WTC11 (cell line): Measurements from ENCODE around the gene CHD9. TPM values are rescaled to one million over a fixed set of nuclear protein-coding genes. Genes with fewer than 3 reads are reported as not detected.

Source experiments
- ATAC-seq: fragments of 200-7000 bp; cut with Tn5 transposase; 2 replicates; pipeline ENCODE4 v1.10.0; 2021; ENCODE audit warnings: mild to moderate bottlenecking, moderate library complexity
- CTCF ChIA-PET: fragments of 300-600 bp; sonication (Branson Sonifier 250); formaldehyde crosslinking; loops from one replicate; lab custom pipeline; 2021; ENCODE audit warnings: antibody characterized with exemption; lab: Charles Lee
- POLR2A ChIA-PET: fragments of 350-600 bp; sonication (Branson Sonifier 250); formaldehyde crosslinking; loops from one replicate; lab custom pipeline; 2021; ENCODE audit warnings: antibody characterized with exemption; lab: Charles Lee
- DNase-seq: peaks from one replicate; pipeline ENCODE4 v3.0.0; 2021; ENCODE audit warnings: low spot score
- H3K27ac Mint-ChIP-seq: 2 replicates; pipeline ENCODE4 v1.8.0; 2021; ENCODE audit warnings: mixed read lengths
- H3K27me3 Mint-ChIP-seq: 2 replicates; pipeline ENCODE4 v1.8.0; 2021; ENCODE audit warnings: low read depth, mild to moderate bottlenecking, moderate library complexity, mixed read lengths
- H3K36me3 Mint-ChIP-seq: 2 replicates; pipeline ENCODE4 v1.8.0; 2021; ENCODE audit warnings: mixed read lengths
- H3K4me1 Mint-ChIP-seq: 2 replicates; pipeline ENCODE4 v1.8.0; 2022; ENCODE audit warnings: mixed read lengths
- H3K4me3 Mint-ChIP-seq: 2 replicates; pipeline ENCODE4 v1.8.0; 2021; ENCODE audit warnings: mild to moderate bottlenecking, moderate library complexity, mixed read lengths
- H3K9me3 Mint-ChIP-seq: 2 replicates; pipeline ENCODE4 v1.8.0; 2021; ENCODE audit warnings: mixed read lengths
- CREB1 ChIP-seq: sonication (generic); formaldehyde crosslinking; IDR thresholded peaks from 2 replicates; pipeline ENCODE4 v1.8.0; 2023; ENCODE audit warnings: mild to moderate bottlenecking, missing genetic modification reagents
- ELF4 ChIP-seq: sonication (generic); formaldehyde crosslinking; IDR thresholded peaks from 2 replicates; pipeline ENCODE4 v1.8.1; 2022; ENCODE audit warnings: low read depth, mild to moderate bottlenecking, moderate library complexity, missing genetic modification reagents
- EMX1 ChIP-seq: fragments of 250-450 bp; sonication (Bioruptor Pico); IDR thresholded peaks from 2 replicates; pipeline ENCODE4 v1.8.0; 2021; ENCODE audit warnings: mild to moderate bottlenecking
- ESRRA ChIP-seq: sonication (generic); formaldehyde crosslinking; IDR thresholded peaks from 2 replicates; pipeline ENCODE4 v1.8.1; 2022; ENCODE audit warnings: mild to moderate bottlenecking, missing genetic modification reagents, borderline replicate concordance
- FOXP1 ChIP-seq: sonication (generic); formaldehyde crosslinking; IDR thresholded peaks from 2 replicates; pipeline ENCODE4 v1.8.0; 2022; ENCODE audit warnings: missing genetic modification reagents, mild to moderate bottlenecking, moderate library complexity, borderline replicate concordance
- GRHL2 ChIP-seq: fragments of 250-450 bp; sonication (Bioruptor Pico); IDR thresholded peaks from 2 replicates; pipeline ENCODE4 v1.8.0; 2022; ENCODE audit warnings: mild to moderate bottlenecking, moderate library complexity; ENCODE audit not compliant: insufficient replicate concordance, severe bottlenecking
- GTF2I ChIP-seq: fragments of 250-450 bp; sonication (Bioruptor Pico); conservative IDR thresholded peaks from 2 replicates; pipeline ENCODE4 v1.4.0; 2021; ENCODE audit warnings: mild to moderate bottlenecking
- KAT7 ChIP-seq: sonication (generic); formaldehyde crosslinking; IDR thresholded peaks from 2 replicates; pipeline ENCODE4 v1.8.1; 2023; ENCODE audit warnings: missing genetic modification reagents, mild to moderate bottlenecking, borderline replicate concordance
- MXD4 ChIP-seq: fragments of 250-450 bp; sonication (Bioruptor Pico); IDR thresholded peaks from 2 replicates; pipeline ENCODE4 v1.8.0; 2021; ENCODE audit warnings: mild to moderate bottlenecking, moderate library complexity, borderline replicate concordance
- NFATC4 ChIP-seq: fragments of 250-450 bp; sonication (Bioruptor Pico); IDR thresholded peaks from 2 replicates; pipeline ENCODE4 v1.9.0; 2021; ENCODE audit warnings: mild to moderate bottlenecking
- PREB ChIP-seq: sonication (generic); formaldehyde crosslinking; IDR thresholded peaks from 2 replicates; pipeline ENCODE4 v1.8.1; 2022; ENCODE audit warnings: mild to moderate bottlenecking, missing genetic modification reagents, moderate library complexity, borderline replicate concordance
- SMAD4 ChIP-seq: sonication (generic); formaldehyde crosslinking; IDR thresholded peaks from 2 replicates; pipeline ENCODE4 v1.8.0; 2022; ENCODE audit warnings: mild to moderate bottlenecking, missing genetic modification reagents
- TEAD1 ChIP-seq: sonication (generic); formaldehyde crosslinking; IDR thresholded peaks from 2 replicates; pipeline ENCODE4 v1.8.0; 2022; ENCODE audit warnings: mild to moderate bottlenecking, missing genetic modification reagents
- ZBTB21 ChIP-seq: sonication (generic); formaldehyde crosslinking; IDR thresholded peaks from 2 replicates; pipeline ENCODE4 v1.8.1; 2023; ENCODE audit warnings: mild to moderate bottlenecking, missing genetic modification reagents, borderline replicate concordance
- ZNF396 ChIP-seq: fragments of 250-450 bp; sonication (Bioruptor Pico); IDR thresholded peaks from 2 replicates; pipeline ENCODE4 v1.8.0; 2021; ENCODE audit warnings: mild to moderate bottlenecking, moderate library complexity, borderline replicate concordance
- ZNF532 ChIP-seq: fragments of 250-450 bp; sonication (Bioruptor Pico); IDR thresholded peaks from 2 replicates; pipeline ENCODE4 v1.9.0; 2021; ENCODE audit warnings: mild to moderate bottlenecking, borderline replicate concordance
- total RNA-seq: library from RNA; stranded (reverse); gene quantifications from 3 replicates; pipeline ENCODE4 v1.2.3, GENCODE V29; 2021
- TF ChIP-seq, protein P1 (sequence below): sonication (generic); formaldehyde crosslinking; IDR thresholded peaks from 2 replicates; pipeline ENCODE4 v1.8.0; 2023; ENCODE audit warnings: missing genetic modification reagents
- TF ChIP-seq, protein P2 (sequence below): sonication (generic); formaldehyde crosslinking; IDR thresholded peaks from 2 replicates; pipeline ENCODE4 v1.8.1; 2023; ENCODE audit warnings: mild to moderate bottlenecking, missing genetic modification reagents, moderate library complexity
- TF ChIP-seq, protein P3 (sequence below): sonication (generic); formaldehyde crosslinking; conservative IDR thresholded peaks from 2 replicates; pipeline ENCODE4 v1.8.1; 2022; ENCODE audit warnings: mild to moderate bottlenecking, missing genetic modification reagents

Gene CHD9
- total RNA-seq, 1 experiment from 2014 or later, result 31.3 TPM

DNA sequence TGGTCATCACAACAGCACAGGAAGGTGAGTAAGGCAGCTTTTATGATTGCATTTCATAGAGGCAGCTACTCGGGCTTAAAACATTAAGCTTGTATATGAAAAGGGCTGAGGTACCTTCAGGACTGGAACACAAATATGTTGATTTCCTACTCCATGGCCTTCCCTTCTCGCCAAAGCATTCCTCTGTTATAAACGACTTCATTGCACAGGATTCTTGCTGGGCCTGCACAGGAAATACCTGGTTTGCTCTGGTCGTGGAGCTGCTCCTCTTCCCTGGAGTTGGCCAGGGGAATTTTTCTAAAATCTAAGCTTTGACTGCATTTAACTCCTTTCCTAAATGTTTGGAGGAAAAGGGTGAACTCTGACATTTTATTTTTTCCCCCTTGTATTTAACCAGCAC is 49.0 kb downstream of the CHD9 start:
- TF ChIP-seq PREB (CRISPR knock-in tag), result no peak
- no peak for TF ChIP-seq GTF2I (CRISPR knock-in tag)
- no peak for TF ChIP-seq ZNF396 (CRISPR knock-in tag)
- no peak for TF ChIP-seq KAT7 (CRISPR knock-in tag)
- TF ChIP-seq FOXP1 (CRISPR knock-in tag), result no peak
- no peak for TF ChIP-seq ESRRA (CRISPR knock-in tag)
- no peak for TF ChIP-seq NFATC4 (CRISPR knock-in tag)
- no peak for TF ChIP-seq ZNF532
- TF ChIP-seq ZBTB21 (CRISPR knock-in tag), result no peak
- no peak for TF ChIP-seq GRHL2 (CRISPR knock-in tag)
- TF ChIP-seq, protein P1, sequence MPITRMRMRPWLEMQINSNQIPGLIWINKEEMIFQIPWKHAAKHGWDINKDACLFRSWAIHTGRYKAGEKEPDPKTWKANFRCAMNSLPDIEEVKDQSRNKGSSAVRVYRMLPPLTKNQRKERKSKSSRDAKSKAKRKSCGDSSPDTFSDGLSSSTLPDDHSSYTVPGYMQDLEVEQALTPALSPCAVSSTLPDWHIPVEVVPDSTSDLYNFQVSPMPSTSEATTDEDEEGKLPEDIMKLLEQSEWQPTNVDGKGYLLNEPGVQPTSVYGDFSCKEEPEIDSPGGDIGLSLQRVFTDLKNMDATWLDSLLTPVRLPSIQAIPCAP (CRISPR knock-in tag), result no peak
- TF ChIP-seq ELF4 (CRISPR knock-in tag), result no peak
- no peak for TF ChIP-seq MXD4 (CRISPR knock-in tag)
- TF ChIP-seq, protein P2, sequence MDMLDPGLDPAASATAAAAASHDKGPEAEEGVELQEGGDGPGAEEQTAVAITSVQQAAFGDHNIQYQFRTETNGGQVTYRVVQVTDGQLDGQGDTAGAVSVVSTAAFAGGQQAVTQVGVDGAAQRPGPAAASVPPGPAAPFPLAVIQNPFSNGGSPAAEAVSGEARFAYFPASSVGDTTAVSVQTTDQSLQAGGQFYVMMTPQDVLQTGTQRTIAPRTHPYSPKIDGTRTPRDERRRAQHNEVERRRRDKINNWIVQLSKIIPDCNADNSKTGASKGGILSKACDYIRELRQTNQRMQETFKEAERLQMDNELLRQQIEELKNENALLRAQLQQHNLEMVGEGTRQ (CRISPR knock-in tag), result no peak
- TF ChIP-seq EMX1 (CRISPR knock-in tag), result no peak
- TF ChIP-seq, all 79 proteins: peak for 0
- Mint-ChIP-seq H3K27ac (no peak overlapping the region), H3K9me3 (0 out of 2 replicates have a peak, but pooled peaks cover 5% of the 10 kb centered on the region), H3K4me3 (no peak overlapping the region), H3K27me3 (no peaks in the 10 kb centered on the region), H3K4me1 (peaks cover 23% of the 10 kb centered on the region), H3K36me3 (no peaks in the 10 kb centered on the region; the same call in 1 of the 2 replicates)
- DNase-seq, result no peak
- ATAC-seq, result no peak
- ChIA-PET CTCF (interaction anchor here (0.7 to 1.4 kb wide), 3 partner anchors 26 to 105 kb away, joined by 3 to 6 read pairs (median 4); no protein-coding TSS in a partner anchor), POLR2A (no interaction called here)

- H3K4me3 Mint-ChIP-seq, result no peak overlapping the region
- H3K36me3 Mint-ChIP-seq, result no peaks in the 10 kb centered on the region; the same call in 1 of the 2 replicates
- no peak for ATAC-seq
- ChIA-PET POLR2A (no interaction called here), CTCF (no interaction called here)
- no peak for DNase-seq
- H3K27me3 Mint-ChIP-seq, result no peaks in the 10 kb centered on the region
- TF ChIP-seq CREB1 (CRISPR knock-in tag) (no peak), TEAD1 (CRISPR knock-in tag) (no peak), SMAD4 (CRISPR knock-in tag) (no peak)
- TF ChIP-seq, protein P3, sequence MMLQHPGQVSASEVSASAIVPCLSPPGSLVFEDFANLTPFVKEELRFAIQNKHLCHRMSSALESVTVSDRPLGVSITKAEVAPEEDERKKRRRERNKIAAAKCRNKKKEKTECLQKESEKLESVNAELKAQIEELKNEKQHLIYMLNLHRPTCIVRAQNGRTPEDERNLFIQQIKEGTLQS (CRISPR knock-in tag), result no peak
- peaks cover 7% of the 10 kb centered on the region for H3K4me1 Mint-ChIP-seq
- no peak overlapping the region for H3K27ac Mint-ChIP-seq
- 0 out of 2 replicates have a peak, but pooled peaks cover 5% of the 10 kb centered on the region for H3K9me3 Mint-ChIP-seq
Measured at GRCh38 chr16:53105565-53105964, 50.8 kb downstream of the CHD9 start.
